Ishikawa (cell line): ENCODE results near the gene PCDHA12.

Experiments
- EP300 ChIP-seq: IDR thresholded peaks from 2 replicates; pipeline ENCODE4 v1.6.1; 2012; ENCODE audit warnings: borderline replicate concordance
- FOXM1 ChIP-seq: IDR thresholded peaks from 2 replicates; pipeline ENCODE4 v1.6.1; 2012; ENCODE audit warnings: low read depth, borderline replicate concordance
- NFIC ChIP-seq: IDR thresholded peaks from 2 replicates; pipeline ENCODE4 v1.6.1; 2012
- TAF1 ChIP-seq: IDR thresholded peaks from 2 replicates; pipeline ENCODE4 v1.6.1; 2012; ENCODE audit warnings: low read depth, mild to moderate bottlenecking
- TEAD4 ChIP-seq: IDR thresholded peaks from 2 replicates; pipeline ENCODE4 v1.6.1; 2012
- YY1 ChIP-seq: IDR thresholded peaks from 2 replicates; pipeline ENCODE4 v1.6.1; 2012; ENCODE audit warnings: low read depth
- TF ChIP-seq, protein P1 (sequence below): IDR thresholded peaks from 2 replicates; pipeline ENCODE4 v1.6.1; 2012; ENCODE audit warnings: low read depth, mild to moderate bottlenecking
- TF ChIP-seq, protein P2 (sequence below): IDR thresholded peaks from 2 replicates; pipeline ENCODE4 v1.6.1; 2012
- TF ChIP-seq, protein P3 (sequence below): IDR thresholded peaks from 2 replicates; pipeline ENCODE4 v1.6.1; 2012

DNA sequence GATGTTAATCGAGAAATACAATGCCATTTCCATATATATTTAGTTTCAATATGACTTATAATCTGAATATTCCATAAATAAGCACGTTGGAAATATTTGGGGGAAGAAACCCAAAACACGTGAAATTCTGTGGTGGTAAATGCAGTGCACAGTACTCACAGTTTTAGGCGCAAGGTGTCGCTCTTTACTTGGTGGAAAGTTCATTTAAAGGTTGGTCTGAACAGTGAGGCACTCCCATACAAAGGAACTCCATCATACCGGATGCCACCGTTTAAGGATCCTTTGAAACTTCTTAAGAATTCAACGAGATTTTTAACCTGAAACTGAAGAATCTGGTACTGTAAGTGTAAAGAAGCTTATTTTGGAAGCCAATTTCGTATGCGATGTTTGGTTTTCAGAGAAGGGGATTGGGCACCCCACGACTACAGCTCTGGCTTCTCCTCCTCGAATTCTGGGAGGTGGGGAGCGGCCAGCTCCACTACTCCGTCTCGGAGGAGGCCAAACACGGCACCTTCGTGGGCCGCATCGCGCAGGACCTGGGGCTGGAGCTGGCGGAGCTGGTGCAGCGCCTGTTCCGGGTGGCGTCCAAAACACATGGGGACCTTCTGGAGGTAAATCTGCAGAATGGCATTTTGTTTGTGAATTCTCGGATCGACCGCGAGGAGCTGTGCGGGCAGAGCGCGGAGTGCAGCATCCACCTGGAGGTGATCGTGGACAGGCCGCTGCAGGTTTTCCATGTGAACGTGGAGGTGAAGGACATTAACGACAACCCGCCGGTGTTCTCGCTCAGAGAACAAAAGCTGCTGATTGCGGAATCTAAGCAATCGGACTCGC, 6.2 kb upstream of the PCDHA12 start, which contains the start of gene PCDHA11:
- TF ChIP-seq YY1 (no peak), TAF1 (no peak), TEAD4 (no peak), EP300 (no peak), FOXM1 (no peak), NFIC (no peak)
- TF ChIP-seq, protein P1, sequence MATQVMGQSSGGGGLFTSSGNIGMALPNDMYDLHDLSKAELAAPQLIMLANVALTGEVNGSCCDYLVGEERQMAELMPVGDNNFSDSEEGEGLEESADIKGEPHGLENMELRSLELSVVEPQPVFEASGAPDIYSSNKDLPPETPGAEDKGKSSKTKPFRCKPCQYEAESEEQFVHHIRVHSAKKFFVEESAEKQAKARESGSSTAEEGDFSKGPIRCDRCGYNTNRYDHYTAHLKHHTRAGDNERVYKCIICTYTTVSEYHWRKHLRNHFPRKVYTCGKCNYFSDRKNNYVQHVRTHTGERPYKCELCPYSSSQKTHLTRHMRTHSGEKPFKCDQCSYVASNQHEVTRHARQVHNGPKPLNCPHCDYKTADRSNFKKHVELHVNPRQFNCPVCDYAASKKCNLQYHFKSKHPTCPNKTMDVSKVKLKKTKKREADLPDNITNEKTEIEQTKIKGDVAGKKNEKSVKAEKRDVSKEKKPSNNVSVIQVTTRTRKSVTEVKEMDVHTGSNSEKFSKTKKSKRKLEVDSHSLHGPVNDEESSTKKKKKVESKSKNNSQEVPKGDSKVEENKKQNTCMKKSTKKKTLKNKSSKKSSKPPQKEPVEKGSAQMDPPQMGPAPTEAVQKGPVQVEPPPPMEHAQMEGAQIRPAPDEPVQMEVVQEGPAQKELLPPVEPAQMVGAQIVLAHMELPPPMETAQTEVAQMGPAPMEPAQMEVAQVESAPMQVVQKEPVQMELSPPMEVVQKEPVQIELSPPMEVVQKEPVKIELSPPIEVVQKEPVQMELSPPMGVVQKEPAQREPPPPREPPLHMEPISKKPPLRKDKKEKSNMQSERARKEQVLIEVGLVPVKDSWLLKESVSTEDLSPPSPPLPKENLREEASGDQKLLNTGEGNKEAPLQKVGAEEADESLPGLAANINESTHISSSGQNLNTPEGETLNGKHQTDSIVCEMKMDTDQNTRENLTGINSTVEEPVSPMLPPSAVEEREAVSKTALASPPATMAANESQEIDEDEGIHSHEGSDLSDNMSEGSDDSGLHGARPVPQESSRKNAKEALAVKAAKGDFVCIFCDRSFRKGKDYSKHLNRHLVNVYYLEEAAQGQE = no peak
- TF ChIP-seq, protein P2, sequence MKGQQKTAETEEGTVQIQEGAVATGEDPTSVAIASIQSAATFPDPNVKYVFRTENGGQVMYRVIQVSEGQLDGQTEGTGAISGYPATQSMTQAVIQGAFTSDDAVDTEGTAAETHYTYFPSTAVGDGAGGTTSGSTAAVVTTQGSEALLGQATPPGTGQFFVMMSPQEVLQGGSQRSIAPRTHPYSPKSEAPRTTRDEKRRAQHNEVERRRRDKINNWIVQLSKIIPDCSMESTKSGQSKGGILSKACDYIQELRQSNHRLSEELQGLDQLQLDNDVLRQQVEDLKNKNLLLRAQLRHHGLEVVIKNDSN = no peak
- TF ChIP-seq, protein P3, sequence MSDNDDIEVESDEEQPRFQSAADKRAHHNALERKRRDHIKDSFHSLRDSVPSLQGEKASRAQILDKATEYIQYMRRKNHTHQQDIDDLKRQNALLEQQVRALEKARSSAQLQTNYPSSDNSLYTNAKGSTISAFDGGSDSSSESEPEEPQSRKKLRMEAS = no peak
